Heart right ventricle (tissue), 16 donors: Measurements from ENCODE around the gene SLC22A23. TPM values are rescaled to one million over a fixed set of nuclear protein-coding genes. Genes with fewer than 3 reads are reported as not detected.

Experiments used
- ATAC-seq, 8 donors: fragments of 200-7000 bp; cut with Tn5 transposase; one replicate each; pipeline ENCODE4 v1.9.1; 2020; ENCODE audit warnings: mild to moderate bottlenecking in 8 of 8, moderate library complexity in 8 of 8, moderate number of reproducible peaks in 1 of 8
- DNase-seq, 2 donors: peaks; one replicate each; pipeline ENCODE4 v3.0.0-alpha.2; 2020
- H3K27ac ChIP-seq, 10 donors: fragments of 200-600 bp; sonication (generic) in 2 of 10; one replicate each; pipeline versions ENCODE4 v1.5.0 to v1.8.0; 2020 to 2022; ENCODE audit warnings: mild to moderate bottlenecking in 3 of 10
- H3K27me3 ChIP-seq, 7 donors: fragments of 200-600 bp; one replicate each; pipeline ENCODE4 v1.8.0; 2021 to 2022; ENCODE audit warnings: mild to moderate bottlenecking in 2 of 7
- H3K36me3 ChIP-seq, 9 donors: fragments of 200-600 bp; sonication (generic) in 1 of 9; one replicate each; pipeline versions ENCODE4 v1.5.0 to v1.8.0; 2020 to 2022; ENCODE audit warnings: mild to moderate bottlenecking in 2 of 9
- H3K4me1 ChIP-seq, 9 donors: fragments of 200-600 bp; sonication (generic) in 1 of 9; one replicate each; pipeline versions ENCODE4 v1.5.0 to v1.8.0; 2020 to 2022; ENCODE audit warnings: mild to moderate bottlenecking in 4 of 9
- H3K4me3 ChIP-seq, 10 donors: fragments of 200-600 bp; sonication (generic) in 2 of 10; one replicate each; pipeline versions ENCODE4 v1.5.0 to v1.8.0; 2020 to 2022; ENCODE audit warnings: mild to moderate bottlenecking in 7 of 10, moderate library complexity in 2 of 10
- H3K9me3 ChIP-seq, 11 donors: fragments of 200-600 bp in 10 of 11; sonication (generic) in 2 of 11; one replicate each; pipeline versions ENCODE4 v1.5.0 to v1.8.0; 2013 to 2022; ENCODE audit warnings: mild to moderate bottlenecking in 2 of 11, control low read depth in 1 of 11, moderate library complexity in 1 of 11
- WGBS, 2 donors: extraction: QIAGEN DNeasy Blood & Tissue Kit; methylation state at CpG; one replicate each; pipeline ENCODE4 v1.1.7; 2013; ENCODE audit warnings: inconsistent platforms in 1 of 2; 5-methylcytosine and 5-hydroxymethylcytosine counted together
- intact Hi-C, 10 donors: fragments of 100-400 bp; cut with DNase I; formaldehyde crosslinking; loops; one replicate each; pipeline versions ENCODE4 v1.11.1 to v1.14.2; 2022
- polyA plus RNA-seq, 2 donors: library from polyadenylated mRNA; stranded (reverse); fragments of 200-250 nt; gene quantifications; one replicate each; pipeline ENCODE4 v1.2.3, GENCODE V29; 2013
- total RNA-seq, 10 donors: library from RNA; stranded (reverse); fragmentation: NEBNext Ultra II Directional in 3 of 10; extraction: Animal tissue kit (Norgen Biotek cat#: 25700) in 3 of 10; gene quantifications; one replicate each; pipeline versions ENCODE4 v1.2.1 to v1.2.4, GENCODE V29; 2021 to 2023
- TF ChIP-seq, protein P1 (sequence below), 9 donors: fragments of 200-600 bp; sonication (generic) in 2 of 9; IDR thresholded peaks; one replicate each; pipeline versions ENCODE4 v1.5.0 to v1.8.0; 2021 to 2022; ENCODE audit warnings: antibody characterized with exemption in 9 of 9, mild to moderate bottlenecking in 5 of 9, moderate library complexity in 1 of 9
- donor health status: Arrhythmogenic right ventricular cardiomyopathy.
- donor health status: ischemic (EF 13 %, LVEDD 7.1; RV severe dilation, severe dysfunction).
- donor health status: healthy with polysubstance abuse.
- donor health status: DM: no; HTN: yes; CAD: no.
- donor health status: DM: no; HTN: no; CAD: no.
- donor health status: ischemic (EF 25% LVEDD 6.9; RV normal size, moderate dysfunction).
- donor health status: ischemic (EF 25% LVEDD 5.7; RV mildly dilated, moderate dysfunction).
- donor health status: healthy.
- donor health status: DM: yes; HTN: yes; CAD: no.
- donor health status: Ischemic cardiomyopathy.
- donor health status: ischemic (EF 35%, LVEDD 5.7; RV mildly dilated, moderate dysfunction).
- donor health status: nonischemic (EF 11% LVEDD 7.7; RV severe dilation, severe dysfunction).
- donor health status: DM: yes; HTN: yes; CAD: no.
- donor health status: PGD.
- donor health status: ischemic (EF 29% LVEDD 5.4; RV normal size, mild dysfunction).
- donor health status: nonischemic (EF 23%, LVEDD 6.1; RV moderate dilation, normal function).

SLC22A23 gene
- total and polyA plus RNA-seq, 12 donors, result 1.9 to 7.8 (median 5.1) TPM

GRCh38 chr6:3305216-3305565, 151.7 kb downstream of the SLC22A23 start:
- WGBS, 2 donors, result 89 to 95% methylated on average over 8 of the region's 8 CpGs
- ATAC-seq, result no peak
- peaks cover 0 to 3% (median 0%) of the 10 kb centered on the region in 7 donors for H3K27me3 ChIP-seq
- no peaks in the 10 kb centered on the region for H3K4me1 ChIP-seq
- TF ChIP-seq, protein P1, sequence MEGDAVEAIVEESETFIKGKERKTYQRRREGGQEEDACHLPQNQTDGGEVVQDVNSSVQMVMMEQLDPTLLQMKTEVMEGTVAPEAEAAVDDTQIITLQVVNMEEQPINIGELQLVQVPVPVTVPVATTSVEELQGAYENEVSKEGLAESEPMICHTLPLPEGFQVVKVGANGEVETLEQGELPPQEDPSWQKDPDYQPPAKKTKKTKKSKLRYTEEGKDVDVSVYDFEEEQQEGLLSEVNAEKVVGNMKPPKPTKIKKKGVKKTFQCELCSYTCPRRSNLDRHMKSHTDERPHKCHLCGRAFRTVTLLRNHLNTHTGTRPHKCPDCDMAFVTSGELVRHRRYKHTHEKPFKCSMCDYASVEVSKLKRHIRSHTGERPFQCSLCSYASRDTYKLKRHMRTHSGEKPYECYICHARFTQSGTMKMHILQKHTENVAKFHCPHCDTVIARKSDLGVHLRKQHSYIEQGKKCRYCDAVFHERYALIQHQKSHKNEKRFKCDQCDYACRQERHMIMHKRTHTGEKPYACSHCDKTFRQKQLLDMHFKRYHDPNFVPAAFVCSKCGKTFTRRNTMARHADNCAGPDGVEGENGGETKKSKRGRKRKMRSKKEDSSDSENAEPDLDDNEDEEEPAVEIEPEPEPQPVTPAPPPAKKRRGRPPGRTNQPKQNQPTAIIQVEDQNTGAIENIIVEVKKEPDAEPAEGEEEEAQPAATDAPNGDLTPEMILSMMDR (IDR thresholded peaks at IDR 0.05), result no peak
- H3K27ac ChIP-seq, result no peak overlapping the region
- intact Hi-C loops, result no loop called here
- no peak overlapping the region for H3K4me3 ChIP-seq
- H3K36me3 ChIP-seq, result no peaks in the 10 kb centered on the region
- no peak for DNase-seq
- H3K9me3 ChIP-seq, result peaks cover 0 to 17% (median 0%) of the 10 kb centered on the region in 11 donors

DNA sequence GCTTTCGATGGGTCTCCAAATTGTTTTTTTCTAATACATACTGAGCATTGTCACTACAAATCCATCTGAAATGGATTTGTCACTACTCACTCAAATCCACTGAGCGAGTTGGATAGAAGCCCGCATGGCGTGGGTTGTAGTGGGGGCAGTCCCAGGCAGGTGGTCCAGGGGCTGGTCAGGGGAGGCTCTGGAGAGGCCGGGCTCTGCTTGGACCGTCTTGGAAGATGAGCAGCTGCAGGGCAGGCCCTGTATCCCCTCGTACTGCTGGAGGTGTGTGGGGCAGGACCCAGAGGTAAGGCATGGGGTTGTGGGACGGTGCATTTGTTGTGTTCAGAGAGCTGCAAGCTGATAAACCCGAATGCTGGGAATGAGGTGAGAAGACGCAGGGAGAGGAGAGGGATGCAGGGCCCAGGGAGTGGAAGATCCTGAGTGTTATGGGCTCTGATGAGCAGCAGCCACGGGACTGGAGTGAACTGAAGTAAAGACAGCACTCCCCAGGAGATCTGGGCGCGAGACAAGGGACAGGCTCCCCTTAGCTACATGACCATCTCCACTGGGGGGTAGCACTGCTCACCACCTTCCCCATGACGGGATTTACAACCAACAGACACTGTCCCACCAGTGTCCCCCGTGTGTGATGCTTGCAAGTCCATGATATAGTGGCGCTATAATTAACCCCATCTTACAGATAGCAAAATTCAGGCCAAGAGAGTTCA, 152.2 kb downstream of the SLC22A23 start:
- TF ChIP-seq, protein P1 (IDR thresholded peaks at IDR 0.05), result no peak
- DNase-seq, result no peak
- Histone ChIP-seq H3K4me3 (no peak overlapping the region), H3K27ac (no peak overlapping the region), H3K36me3 (no peaks in the 10 kb centered on the region), H3K9me3 (peaks cover 0 to 17% (median 0%) of the 10 kb centered on the region in 11 donors), H3K27me3 (peaks cover 0 to 3% (median 0%) of the 10 kb centered on the region in 7 donors), H3K4me1 (no peaks in the 10 kb centered on the region)
- intact Hi-C loops, result no loop called here
- WGBS, 2 donors, result 89 to 91% methylated on average over 16 of the region's 16 CpGs
- no peak for ATAC-seq

- ATAC-seq, result no peak
Observed at GRCh38 chr6:3303795-3304411, 152.9 kb downstream of the SLC22A23 start.

DNA sequence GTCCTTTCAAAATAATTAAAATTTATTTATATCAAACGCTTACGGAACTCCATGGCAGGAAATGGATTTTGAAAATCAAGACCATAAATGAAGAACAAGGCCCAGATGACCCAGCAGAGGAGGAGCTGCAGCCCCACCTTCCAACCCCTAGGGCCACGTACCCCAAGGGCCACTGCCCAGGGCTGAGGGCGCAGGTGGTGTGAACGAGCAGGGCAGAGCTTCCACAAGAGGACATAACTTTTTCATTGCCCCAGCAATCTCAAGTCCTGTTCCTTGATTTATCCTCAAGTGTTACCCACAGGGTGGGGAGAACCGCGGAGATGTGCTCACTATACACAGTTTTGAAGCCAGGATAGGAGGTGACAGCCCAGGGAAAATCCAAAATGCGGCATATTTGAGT, 155.3 kb downstream of the SLC22A23 start:
- WGBS, 2 donors, result 94% methylated on average over 8 of the region's 8 CpGs
- TF ChIP-seq, protein P1 (IDR thresholded peaks at IDR 0.05), result no peak
- intact Hi-C loops, result no loop called here

More at GRCh38 chr6:3303795-3304411, 152.9 kb downstream of the SLC22A23 start:
- peaks cover 0 to 17% (median 0%) of the 10 kb centered on the region in 11 donors for H3K9me3 ChIP-seq
- H3K27ac ChIP-seq, result no peak overlapping the region
- 87 to 89% methylated on average over 3 of the region's 3 CpGs for WGBS, 2 donors
- no peak overlapping the region for H3K4me3 ChIP-seq
- DNase-seq, result no peak
- TF ChIP-seq, protein P1 (IDR thresholded peaks at IDR 0.05), result no peak
- no peaks in the 10 kb centered on the region for H3K36me3 ChIP-seq
- intact Hi-C loops, result no loop called here
- H3K4me1 ChIP-seq, result no peaks in the 10 kb centered on the region
- H3K27me3 ChIP-seq, result peaks cover 0 to 3% (median 0%) of the 10 kb centered on the region in 7 donors

More for the DNA sequence above, 155.3 kb downstream of the SLC22A23 start:
- peaks cover 0 to 17% (median 0%) of the 10 kb centered on the region in 11 donors for H3K9me3 ChIP-seq
- no peak for ATAC-seq
- H3K27me3 ChIP-seq, result peaks cover 0 to 6% (median 0%) of the 10 kb centered on the region in 7 donors
- no peak overlapping the region for H3K27ac ChIP-seq
- no peak overlapping the region for H3K4me3 ChIP-seq
- H3K36me3 ChIP-seq, result no peaks in the 10 kb centered on the region
- no peaks in the 10 kb centered on the region for H3K4me1 ChIP-seq
- DNase-seq, result no peak
